Epithelial cell of esophagus (primary cell): ENCODE measurements around the gene KRTAP5-8.
A peak's percentile ranks its signal among the peaks of the same experiment; 100 is the strongest.
"Not testable (repeated sequence)": the region's sequence is repeated elsewhere in the genome, so short reads cannot be mapped to it uniquely, and the experiment has no call there.

Source experiments
- DNase-seq: peaks from one replicate; pipeline ENCODE4 v3.0.0; 2010; ENCODE audit warnings: low read depth
- H3K4me3 ChIP-seq: 2 replicates; pipeline ENCODE4 v1.5.1; 2011; ENCODE audit warnings: mild to moderate bottlenecking, low read length, control low read depth
- CTCF ChIP-seq: IDR thresholded peaks from 2 replicates; pipeline ENCODE4 v1.5.1; 2011; ENCODE audit warnings: low read depth, mild to moderate bottlenecking, low read length, control low read depth, inconsistent platforms; ENCODE audit not compliant: insufficient read depth; ENCODE audit errors: missing control alignments

KRTAP5-8 gene

GRCh38 chr11:71567633-71568032 lies 29.8 kb downstream of the KRTAP5-8 start:
- peak; percentile 8 for TF ChIP-seq CTCF
- H3K4me3 ChIP-seq, DNase-seq: not testable (repeated sequence)

- TF ChIP-seq CTCF: no peak
- no peak overlapping the region for H3K4me3 ChIP-seq
- peak; percentile 10 for DNase-seq
These were observed 31.0 kb downstream of the KRTAP5-8 start for GRCh38 chr11:71568704-71569349.

- not testable (repeated sequence) for H3K4me3 ChIP-seq, DNase-seq
These were observed 33.5 kb downstream of the KRTAP5-8 start for GRCh38 chr11:71571101-71571850.

GRCh38 chr11:71572811-71573210 lies 35.0 kb downstream of the KRTAP5-8 start:
- DNase-seq: no peak
- TF ChIP-seq CTCF: no peak
- no peak overlapping the region for H3K4me3 ChIP-seq

GRCh38 chr11:71574418-71574817 lies 36.6 kb downstream of the KRTAP5-8 start:
- DNase-seq: no peak
- no peak overlapping the region for H3K4me3 ChIP-seq
- no peak for TF ChIP-seq CTCF

- TF ChIP-seq CTCF: no peak
- DNase-seq: no peak
- no peak overlapping the region for H3K4me3 ChIP-seq
These were observed 38.0 kb downstream of the KRTAP5-8 start for GRCh38 chr11:71575723-71576424.

GRCh38 chr11:71576688-71577465 lies 39.1 kb downstream of the KRTAP5-8 start:
- not testable (repeated sequence) for DNase-seq, H3K4me3 ChIP-seq
